Memory B cell (primary cell): ENCODE measurements around the gene ABCC3.

Experiments
- ATAC-seq: fragments of 150-1000 bp; cut with Tn5 transposase; 2 replicates; pipeline ENCODE4 v1.10.0; 2021; ENCODE audit warnings: low read depth, mild to moderate bottlenecking, moderate library complexity
- DNase-seq, 2 donors: peaks; one replicate each; pipeline ENCODE4 v3.0.0; 2022; ENCODE audit warnings: low spot score in 2 of 2
- H3K27ac Mint-ChIP-seq: one replicate; pipeline ENCODE4 v1.8.0; 2022; ENCODE audit warnings: mild to moderate bottlenecking, moderate library complexity, mixed read lengths
- H3K27me3 Mint-ChIP-seq: one replicate; pipeline ENCODE4 v1.8.0; 2022; ENCODE audit warnings: mixed read lengths
- H3K36me3 Mint-ChIP-seq: one replicate; pipeline ENCODE4 v1.8.0; 2022; ENCODE audit warnings: mild to moderate bottlenecking, mixed read lengths
- H3K4me1 Mint-ChIP-seq: one replicate; pipeline ENCODE4 v1.8.0; 2022; ENCODE audit warnings: mixed read lengths
- H3K4me3 Mint-ChIP-seq: one replicate; pipeline ENCODE4 v1.8.0; 2022; ENCODE audit warnings: mild to moderate bottlenecking, moderate library complexity, mixed read lengths
- H3K9me3 Mint-ChIP-seq: one replicate; pipeline ENCODE4 v1.8.0; 2022; ENCODE audit warnings: mixed read lengths

ABCC3 gene

GRCh38 chr17:50634224-50634914, at the start of gene ABCC3:
ABCC3 (plus strand) TSS chr17:50634881; CDS start chr17:50634937, 56 bp downstream.
- no peak within 1 kb of the TSS for H3K27ac Mint-ChIP-seq
- H3K4me3 Mint-ChIP-seq: no peak within 1 kb of the TSS
- H3K4me1 Mint-ChIP-seq: peaks cover 3% of the 10 kb centered on the region
- no peaks in the 10 kb centered on the region for H3K36me3 Mint-ChIP-seq
- H3K27me3 Mint-ChIP-seq: peaks cover 29% of the 10 kb centered on the region
- H3K9me3 Mint-ChIP-seq: no peaks in the 10 kb centered on the region
- ATAC-seq (no peak), DNase-seq (no peak)

GRCh38 chr17:50585346-50585745, 49.3 kb upstream of the ABCC3 start:
- no peaks in the 10 kb centered on the region for H3K9me3 Mint-ChIP-seq
- H3K36me3 Mint-ChIP-seq: no peaks in the 10 kb centered on the region
- H3K27ac Mint-ChIP-seq: no peak overlapping the region
- H3K4me3 Mint-ChIP-seq: no peak overlapping the region
- DNase-seq (no peak), ATAC-seq (no peak)
- H3K4me1 Mint-ChIP-seq: no peaks in the 10 kb centered on the region
- H3K27me3 Mint-ChIP-seq: peaks cover 33% of the 10 kb centered on the region

- Mint-ChIP-seq H3K27me3 (peaks cover 28% of the 10 kb centered on the region), H3K36me3 (no peaks in the 10 kb centered on the region), H3K9me3 (no peaks in the 10 kb centered on the region), H3K4me1 (no peaks in the 10 kb centered on the region), H3K4me3 (no peak overlapping the region), H3K27ac (no peak overlapping the region)
- DNase-seq (no peak), ATAC-seq (no peak)
These were observed 48.8 kb upstream of the ABCC3 start for GRCh38 chr17:50585891-50586290.

GRCh38 chr17:50586421-50587247, 48.0 kb upstream of the ABCC3 start:
- Mint-ChIP-seq H3K27me3 (peaks cover 22% of the 10 kb centered on the region), H3K36me3 (no peaks in the 10 kb centered on the region), H3K4me1 (no peaks in the 10 kb centered on the region), H3K4me3 (no peak overlapping the region), H3K27ac (no peak overlapping the region), H3K9me3 (no peaks in the 10 kb centered on the region)
- DNase-seq (no peak), ATAC-seq (no peak)

GRCh38 chr17:50587571-50587970, 47.1 kb upstream of the ABCC3 start:
- no peaks in the 10 kb centered on the region for H3K9me3 Mint-ChIP-seq
- ATAC-seq: no peak
- no peaks in the 10 kb centered on the region for H3K36me3 Mint-ChIP-seq
- no peaks in the 10 kb centered on the region for H3K4me1 Mint-ChIP-seq
- no peak for DNase-seq
- H3K4me3 Mint-ChIP-seq: no peak overlapping the region
- H3K27ac Mint-ChIP-seq: no peak overlapping the region
- peaks cover 16% of the 10 kb centered on the region for H3K27me3 Mint-ChIP-seq

- peaks cover 15% of the 10 kb centered on the region for H3K27me3 Mint-ChIP-seq
- H3K36me3 Mint-ChIP-seq: no peaks in the 10 kb centered on the region
- H3K4me3 Mint-ChIP-seq: no peak overlapping the region
- H3K9me3 Mint-ChIP-seq: no peaks in the 10 kb centered on the region
- ATAC-seq (no peak), DNase-seq (no peak)
- no peak overlapping the region for H3K27ac Mint-ChIP-seq
- H3K4me1 Mint-ChIP-seq: no peaks in the 10 kb centered on the region
These were observed 46.2 kb upstream of the ABCC3 start for GRCh38 chr17:50588391-50589049.

- Mint-ChIP-seq H3K9me3 (no peaks in the 10 kb centered on the region), H3K27me3 (peaks cover 10% of the 10 kb centered on the region), H3K27ac (no peak overlapping the region), H3K36me3 (no peaks in the 10 kb centered on the region), H3K4me3 (no peak overlapping the region), H3K4me1 (no peaks in the 10 kb centered on the region)
- DNase-seq (no peak), ATAC-seq (no peak)
These were observed 45.5 kb upstream of the ABCC3 start for GRCh38 chr17:50589095-50589705.

GRCh38 chr17:50590946-50591737, 43.5 kb upstream of the ABCC3 start:
- ATAC-seq: no peak
- H3K27me3 Mint-ChIP-seq: peaks cover 12% of the 10 kb centered on the region
- H3K36me3 Mint-ChIP-seq: no peaks in the 10 kb centered on the region

GRCh38 chr17:50593321-50593720, 41.4 kb upstream of the ABCC3 start:
- ATAC-seq: no peak
- no peak overlapping the region for H3K27ac Mint-ChIP-seq
- H3K4me3 Mint-ChIP-seq: no peak overlapping the region
- peaks cover 11% of the 10 kb centered on the region for H3K27me3 Mint-ChIP-seq
- H3K9me3 Mint-ChIP-seq: no peaks in the 10 kb centered on the region
- no peak for DNase-seq
- no peaks in the 10 kb centered on the region for H3K36me3 Mint-ChIP-seq
- H3K4me1 Mint-ChIP-seq: no peaks in the 10 kb centered on the region

More at GRCh38 chr17:50590946-50591737, 43.5 kb upstream of the ABCC3 start:
- no peak for DNase-seq
- H3K27ac Mint-ChIP-seq: no peak overlapping the region
- H3K9me3 Mint-ChIP-seq: no peaks in the 10 kb centered on the region
- no peak overlapping the region for H3K4me3 Mint-ChIP-seq
- H3K4me1 Mint-ChIP-seq: no peaks in the 10 kb centered on the region

GRCh38 chr17:50594128-50594823, 40.4 kb upstream of the ABCC3 start:
- H3K4me1 Mint-ChIP-seq: peaks cover 3% of the 10 kb centered on the region
- no peak overlapping the region for H3K27ac Mint-ChIP-seq
- H3K4me3 Mint-ChIP-seq: no peak overlapping the region
- peaks cover 13% of the 10 kb centered on the region for H3K27me3 Mint-ChIP-seq
- DNase-seq (no peak), ATAC-seq (no peak)
- no peaks in the 10 kb centered on the region for H3K9me3 Mint-ChIP-seq
- H3K36me3 Mint-ChIP-seq: no peaks in the 10 kb centered on the region

- Mint-ChIP-seq H3K4me1 (peaks cover 3% of the 10 kb centered on the region), H3K36me3 (no peaks in the 10 kb centered on the region), H3K27me3 (peaks cover 13% of the 10 kb centered on the region), H3K9me3 (no peaks in the 10 kb centered on the region), H3K27ac (no peak overlapping the region), H3K4me3 (no peak overlapping the region)
- no peak for ATAC-seq
- DNase-seq: no peak
These were observed 39.8 kb upstream of the ABCC3 start for GRCh38 chr17:50594892-50595291.

- Mint-ChIP-seq H3K4me1 (peaks cover 3% of the 10 kb centered on the region), H3K27me3 (peaks cover 18% of the 10 kb centered on the region), H3K9me3 (no peaks in the 10 kb centered on the region), H3K4me3 (no peak overlapping the region), H3K36me3 (no peaks in the 10 kb centered on the region), H3K27ac (no peak overlapping the region)
- DNase-seq: no peak
- no peak for ATAC-seq
These were observed 38.3 kb upstream of the ABCC3 start for GRCh38 chr17:50596191-50597037.
